Activated T-helper 1 cell treated with anti-CD3 and anti-CD28 coated beads, Interleukin-2, amount 50 U/mL, for 16 hours (primary cell): ENCODE results near the gene SYNGAP1.

Experiments used
- DNase-seq, 2 donors: peaks; one replicate each; pipeline ENCODE4 v3.0.0-alpha.2; 2020; ENCODE audit warnings: low read depth in 1 of 2, low spot score in 1 of 2

Gene SYNGAP1

GRCh38 chr6:33420491-33421343, 852 bp downstream of the SYNGAP1 start:
- DNase-seq, result no peak

DNA sequence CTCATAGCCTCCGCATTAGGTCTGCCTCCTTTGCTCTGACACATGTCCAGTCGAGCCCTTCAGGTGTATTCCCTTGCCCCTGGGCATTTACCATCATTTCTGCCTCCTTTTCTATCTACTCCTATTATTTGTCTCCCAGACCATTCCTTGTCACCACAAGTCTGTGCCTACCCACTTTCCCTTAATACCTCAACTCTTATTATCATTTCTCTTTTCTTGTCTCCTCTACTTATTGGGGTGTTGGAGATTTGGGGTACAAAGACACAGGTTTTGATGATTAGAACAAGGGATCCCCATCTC, 1.4 kb downstream of the SYNGAP1 start:
- no peak for DNase-seq

DNA sequence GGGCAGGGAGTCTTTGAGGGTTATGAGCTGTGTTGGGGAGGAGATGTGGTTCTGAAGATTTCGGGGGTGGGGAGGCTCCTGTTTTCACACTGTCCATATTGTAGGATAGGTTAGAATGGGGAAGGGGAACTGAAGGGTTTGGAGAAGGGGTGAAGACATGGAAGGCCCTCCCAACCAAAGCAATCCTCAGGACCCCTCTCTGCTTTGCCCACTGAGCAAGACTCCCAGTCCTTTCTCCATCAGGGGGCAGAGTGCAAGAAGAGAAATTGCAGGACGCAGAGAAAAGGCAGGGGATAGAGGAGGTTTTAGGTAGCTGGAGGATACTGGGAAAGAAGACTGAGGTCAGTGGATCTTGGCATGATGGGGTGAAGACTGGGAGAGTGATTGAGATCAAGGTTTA, 3.9 kb downstream of the SYNGAP1 start:
- no peak for DNase-seq

- DNase-seq, result no peak
Observed at GRCh38 chr6:33424855-33425667, 5.2 kb downstream of the SYNGAP1 start.

- DNase-seq, result peak; percentile 63 to 66
Observed at GRCh38 chr6:33425668-33426577, 6.1 kb downstream of the SYNGAP1 start.

DNA sequence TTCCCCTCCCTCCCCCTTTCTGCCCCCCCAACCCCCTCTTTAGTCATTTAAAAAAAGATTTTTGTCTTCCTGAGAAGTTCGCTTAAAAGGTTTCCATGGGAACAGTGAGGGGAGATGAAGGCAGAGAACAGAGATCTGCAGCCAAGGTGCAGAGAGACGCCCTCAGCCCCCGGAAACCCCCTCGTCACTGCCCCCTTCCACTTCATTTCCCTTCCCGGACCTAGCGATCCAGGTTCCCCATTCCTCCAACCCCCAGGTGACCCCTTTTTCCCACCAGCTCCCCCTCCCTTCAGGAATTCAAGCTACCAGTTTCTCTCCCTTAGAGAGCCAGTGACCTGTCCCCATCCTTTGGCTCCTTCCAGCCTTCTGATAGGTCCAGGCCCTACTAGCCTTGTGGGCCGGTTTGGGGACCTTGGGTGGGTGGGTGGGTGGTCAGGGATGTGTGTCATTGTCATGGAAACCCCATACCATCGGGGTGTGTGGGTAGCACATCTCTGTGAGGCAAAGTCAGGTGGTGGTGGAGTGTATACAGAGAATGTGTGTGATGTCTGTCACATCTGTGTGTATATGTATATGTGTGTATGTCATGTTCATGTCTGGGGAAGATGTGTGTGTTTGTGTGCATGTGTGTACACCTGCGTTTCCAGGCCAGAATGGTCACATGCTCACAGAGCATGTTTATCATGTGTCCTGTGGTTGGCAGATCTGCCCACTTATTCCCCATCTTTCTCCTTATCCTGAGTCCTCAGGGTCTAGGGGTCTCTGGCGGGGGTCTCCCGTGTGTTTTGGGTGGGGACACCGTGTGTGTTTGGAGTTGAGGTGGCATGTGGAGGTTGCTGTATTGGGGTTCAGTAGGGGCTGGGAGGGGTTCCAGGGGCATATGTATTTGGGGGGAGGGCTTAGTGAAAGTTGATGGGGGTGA, 7.0 kb downstream of the SYNGAP1 start:
- DNase-seq, result no peak

GRCh38 chr6:33427585-33428223, 7.8 kb downstream of the SYNGAP1 start:
- peak in 1 of 2 donors; percentile 54 for DNase-seq

DNA sequence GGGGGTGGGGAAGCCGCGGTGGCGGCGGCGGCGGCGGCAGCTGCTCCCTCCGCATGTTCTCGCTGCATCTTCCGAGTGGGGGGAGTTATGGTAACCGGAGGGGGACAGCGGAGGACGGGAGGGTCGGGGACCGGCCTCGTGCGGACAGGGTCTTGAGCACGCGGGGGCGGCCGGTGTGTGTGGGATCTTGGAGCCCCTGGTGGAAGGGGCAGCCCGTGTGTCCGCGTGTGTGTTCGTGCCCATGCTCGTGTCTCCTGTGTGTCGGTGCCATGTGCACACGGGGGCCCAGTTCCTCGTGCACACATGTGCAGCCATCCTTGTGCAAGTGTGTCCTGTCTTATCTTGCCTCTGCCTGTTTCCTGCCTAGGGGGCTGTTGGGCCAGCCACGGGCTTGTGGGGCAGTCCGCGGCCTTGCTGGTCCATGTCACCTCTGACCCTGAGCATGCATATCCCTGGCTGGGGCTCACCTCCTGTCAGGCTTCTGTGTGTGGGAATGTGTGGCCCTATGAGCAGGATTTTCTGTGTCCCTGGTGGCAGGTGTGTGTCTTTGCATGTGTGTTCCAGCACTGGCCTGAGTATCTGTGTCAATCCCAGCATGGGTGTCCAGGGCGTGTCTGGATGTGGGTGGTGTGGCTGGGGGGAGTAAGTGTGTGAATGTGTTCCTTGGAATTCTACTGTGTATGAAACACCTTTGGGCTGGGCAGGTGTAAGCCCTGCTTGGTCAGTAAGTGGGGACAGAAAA, 8.5 kb downstream of the SYNGAP1 start:
- DNase-seq, result no peak

- DNase-seq, result no peak
Observed at GRCh38 chr6:33428966-33429749, 9.3 kb downstream of the SYNGAP1 start.

DNA sequence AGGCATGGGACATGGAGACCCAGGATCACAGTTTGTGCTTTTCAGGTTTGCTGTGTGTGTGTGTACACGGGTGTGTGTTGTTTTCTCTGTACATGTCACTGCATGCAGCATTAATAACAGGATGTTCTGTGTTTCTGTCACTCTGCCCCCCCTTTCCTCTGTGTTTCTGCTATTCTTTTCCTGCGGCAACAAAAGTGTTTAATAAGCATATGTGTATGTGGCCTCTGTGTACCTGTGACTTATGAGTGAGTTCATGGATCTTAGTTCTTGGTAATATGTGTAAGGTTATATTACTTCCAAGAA, 9.8 kb downstream of the SYNGAP1 start:
- no peak for DNase-seq

GRCh38 chr6:33430334-33430733, 10.5 kb downstream of the SYNGAP1 start:
- DNase-seq, result no peak

DNA sequence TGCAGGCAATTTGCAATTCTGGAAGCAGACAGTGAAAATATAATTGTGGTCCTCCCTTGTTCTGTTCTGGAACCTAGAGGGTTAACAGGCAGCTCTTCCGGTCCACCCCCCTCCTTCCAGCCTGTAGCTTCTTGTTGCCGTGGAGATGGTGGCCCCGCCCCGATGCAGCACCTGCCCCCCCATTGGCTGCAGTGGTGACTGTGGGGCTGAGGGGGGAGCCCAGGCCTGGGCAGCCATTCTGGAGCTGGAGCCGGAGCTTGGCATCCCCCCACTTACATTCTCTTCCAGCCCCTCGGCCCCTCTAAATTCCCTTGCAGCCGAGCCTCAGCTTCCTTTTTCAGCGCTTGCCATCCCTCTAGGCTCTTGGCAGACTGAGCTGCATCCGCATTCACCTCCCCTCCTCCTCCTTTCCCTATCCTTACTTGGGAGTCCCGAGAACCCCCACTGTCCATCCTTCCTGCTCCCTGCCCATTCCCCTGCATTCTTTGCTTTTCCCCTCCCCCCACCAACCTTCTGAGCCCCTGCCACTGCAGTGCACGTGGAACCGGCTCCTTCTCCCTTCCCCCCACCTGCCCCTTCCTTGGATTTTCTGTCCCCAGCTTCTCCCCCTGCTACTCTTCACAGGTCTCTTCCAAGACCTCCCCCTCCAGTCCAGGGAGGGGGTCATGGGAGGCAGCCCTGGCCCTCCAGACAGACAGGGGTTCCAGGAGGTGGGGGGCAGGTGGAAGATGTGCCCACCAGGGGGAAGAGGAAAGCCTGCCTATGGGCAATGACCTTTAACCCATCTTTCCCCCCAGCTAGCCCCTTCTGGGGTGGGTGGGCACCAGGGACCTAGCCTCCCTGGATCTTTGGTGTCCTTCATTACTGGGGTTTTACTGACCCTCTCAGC, 11.4 kb downstream of the SYNGAP1 start:
- DNase-seq, result peak; percentile 59 to 67

GRCh38 chr6:33431880-33432541, 12.1 kb downstream of the SYNGAP1 start:
- DNase-seq, result no peak

- DNase-seq, result no peak
Observed at GRCh38 chr6:33432546-33432945, 12.7 kb downstream of the SYNGAP1 start.

DNA sequence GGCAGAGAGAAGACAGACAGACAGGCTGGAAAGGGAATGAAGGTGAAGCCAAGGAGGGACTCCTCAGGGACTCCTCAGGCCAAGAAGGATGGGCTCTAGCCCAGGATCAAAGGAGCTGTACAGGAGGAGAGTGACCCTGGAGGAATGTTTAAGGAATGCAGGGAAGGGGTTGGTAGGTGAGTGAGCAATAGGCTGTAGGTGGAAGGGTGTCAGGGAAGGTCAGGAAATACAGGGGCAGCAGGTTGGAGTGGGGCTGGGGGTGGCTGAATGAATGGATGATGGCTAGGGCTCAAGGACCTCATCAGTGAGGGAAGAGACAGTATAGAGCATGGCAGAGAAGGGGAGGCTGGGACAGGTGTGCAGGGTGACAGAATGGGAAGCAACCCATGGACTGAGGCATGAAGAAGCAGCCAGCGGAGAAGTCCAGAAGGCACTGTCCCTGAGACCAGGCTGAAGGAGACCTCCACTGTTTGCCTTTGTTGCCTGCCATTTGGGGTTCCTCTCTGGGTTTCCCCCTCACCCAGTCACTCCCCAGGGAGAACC, 13.2 kb downstream of the SYNGAP1 start:
- DNase-seq, result no peak

GRCh38 chr6:33433544-33434191, 13.8 kb downstream of the SYNGAP1 start:
- no peak for DNase-seq
